Kidney epithelial cell (primary cell): ENCODE data around the gene TBC1D5. TPM values are rescaled to one million over a fixed set of nuclear protein-coding genes. Genes with fewer than 3 reads are reported as not detected.
"Not testable (repeated sequence)": the region's sequence is repeated elsewhere in the genome, so short reads cannot be mapped to it uniquely, and the experiment has no call there.

Source experiments
- DNase-seq: peaks from one replicate; pipeline ENCODE4 v3.0.0-alpha.2; 2010; ENCODE audit warnings: low read depth
- H3K27me3 ChIP-seq: 2 replicates; pipeline ENCODE4 v1.6.0; 2011; ENCODE audit warnings: low read length; ENCODE audit not compliant: control insufficient read depth, insufficient read depth
- H3K36me3 ChIP-seq: 2 replicates; pipeline ENCODE4 v1.5.1; 2011; ENCODE audit warnings: low read length; ENCODE audit not compliant: control insufficient read depth, insufficient read depth
- H3K4me3 ChIP-seq: 2 replicates; pipeline ENCODE4 v1.5.1; 2011; ENCODE audit warnings: low read depth, mild to moderate bottlenecking, control low read depth, low read length
- total RNA-seq: library from RNA; depleted of rRNA; stranded (reverse); fragments of >200 nt; gene quantifications from 2 replicates; pipeline ENCODE4 v1.2.3, GENCODE V29; 2015
- TF ChIP-seq, protein P1 (sequence below): IDR thresholded peaks from 2 replicates; pipeline ENCODE4 v1.5.1; 2011; ENCODE audit warnings: mild to moderate bottlenecking, moderate library complexity, low read length, control low read depth, inconsistent platforms; ENCODE audit not compliant: insufficient read depth, poor library complexity, severe bottlenecking

Gene TBC1D5
- total RNA-seq, 1 donor from 2014 or later, result 100 TPM

DNA sequence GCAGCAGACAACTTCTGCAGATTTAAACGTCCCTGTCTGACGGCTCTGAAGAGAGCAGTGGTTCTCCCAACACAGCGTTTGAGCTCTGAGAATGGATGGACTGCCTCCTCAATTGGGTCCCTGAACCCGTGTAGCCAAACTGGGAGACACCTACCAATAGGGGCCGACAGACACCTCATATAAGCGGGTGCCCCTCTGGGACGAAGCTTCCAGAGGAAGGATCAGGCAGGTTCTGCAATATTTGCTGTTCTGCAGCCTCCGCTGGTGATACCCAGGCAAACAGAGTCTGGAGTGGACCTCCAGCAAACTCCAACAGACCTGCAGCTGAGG lies 48.8 kb downstream of the TBC1D5 start:
- not testable (repeated sequence) for H3K4me3 ChIP-seq, H3K27me3 ChIP-seq, H3K36me3 ChIP-seq, DNase-seq

DNA sequence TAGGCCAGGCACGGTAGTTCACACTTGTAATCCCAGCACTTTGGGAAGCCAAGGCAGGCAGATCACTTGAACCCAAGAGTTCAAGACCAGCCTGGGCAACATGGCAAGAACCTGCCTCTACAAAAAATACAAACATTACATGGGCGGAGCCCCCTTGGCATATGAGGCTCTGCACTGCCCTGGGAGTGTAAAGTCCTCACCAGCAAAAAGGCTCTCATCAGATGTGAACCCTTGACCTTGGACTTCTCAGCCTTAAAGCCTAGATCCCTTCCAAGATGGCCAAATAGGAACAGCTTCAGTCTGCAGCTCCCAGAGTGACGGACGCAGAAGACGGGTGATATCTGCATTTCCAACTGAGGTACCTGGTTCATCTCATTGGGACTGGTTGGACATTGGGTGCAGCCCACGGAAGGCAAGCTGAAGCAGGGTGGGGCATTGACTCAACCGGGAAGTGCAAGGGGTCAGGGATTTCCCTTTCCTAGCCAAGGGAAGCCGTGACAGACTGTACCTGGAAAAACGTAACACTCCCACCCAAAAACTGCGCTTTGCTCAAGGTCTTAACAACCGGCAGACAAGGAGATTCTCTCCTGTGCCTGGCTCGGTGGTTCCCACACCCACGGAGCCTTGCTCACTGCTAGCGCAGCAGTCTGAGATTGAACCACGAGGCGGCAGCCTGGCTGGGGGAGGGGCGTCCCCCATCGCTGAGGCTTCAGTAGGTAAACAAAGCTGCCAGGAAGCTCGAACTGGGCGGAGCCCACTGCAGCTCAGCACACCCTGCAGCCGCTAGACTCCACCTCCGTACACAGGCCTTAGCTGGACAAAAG lies 49.4 kb downstream of the TBC1D5 start:
- H3K27me3 ChIP-seq, DNase-seq, H3K36me3 ChIP-seq, H3K4me3 ChIP-seq: not testable (repeated sequence)

DNA sequence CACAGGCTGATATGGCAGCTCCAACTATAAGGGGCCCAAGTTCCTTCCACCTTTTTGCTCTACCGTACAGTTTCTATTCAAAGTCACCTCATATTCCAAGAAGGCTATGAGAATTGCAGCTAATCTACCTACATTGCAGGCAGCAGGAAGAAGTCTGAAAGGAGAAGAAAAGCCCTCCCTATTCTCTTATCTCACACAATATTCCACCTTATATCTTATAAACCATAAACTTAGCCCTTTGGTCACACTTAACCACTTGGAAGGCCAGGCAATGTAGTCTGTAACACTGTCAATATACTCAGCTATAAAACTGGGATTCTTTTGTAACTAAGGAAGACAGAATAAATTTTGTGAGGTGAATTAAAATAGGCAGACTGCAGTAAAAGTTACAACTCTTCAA lies 54.9 kb downstream of the TBC1D5 start:
- TF ChIP-seq, protein P1, sequence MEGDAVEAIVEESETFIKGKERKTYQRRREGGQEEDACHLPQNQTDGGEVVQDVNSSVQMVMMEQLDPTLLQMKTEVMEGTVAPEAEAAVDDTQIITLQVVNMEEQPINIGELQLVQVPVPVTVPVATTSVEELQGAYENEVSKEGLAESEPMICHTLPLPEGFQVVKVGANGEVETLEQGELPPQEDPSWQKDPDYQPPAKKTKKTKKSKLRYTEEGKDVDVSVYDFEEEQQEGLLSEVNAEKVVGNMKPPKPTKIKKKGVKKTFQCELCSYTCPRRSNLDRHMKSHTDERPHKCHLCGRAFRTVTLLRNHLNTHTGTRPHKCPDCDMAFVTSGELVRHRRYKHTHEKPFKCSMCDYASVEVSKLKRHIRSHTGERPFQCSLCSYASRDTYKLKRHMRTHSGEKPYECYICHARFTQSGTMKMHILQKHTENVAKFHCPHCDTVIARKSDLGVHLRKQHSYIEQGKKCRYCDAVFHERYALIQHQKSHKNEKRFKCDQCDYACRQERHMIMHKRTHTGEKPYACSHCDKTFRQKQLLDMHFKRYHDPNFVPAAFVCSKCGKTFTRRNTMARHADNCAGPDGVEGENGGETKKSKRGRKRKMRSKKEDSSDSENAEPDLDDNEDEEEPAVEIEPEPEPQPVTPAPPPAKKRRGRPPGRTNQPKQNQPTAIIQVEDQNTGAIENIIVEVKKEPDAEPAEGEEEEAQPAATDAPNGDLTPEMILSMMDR, result no peak
- Histone ChIP-seq H3K27me3 (no peaks in the 10 kb centered on the region), H3K36me3 (no peaks in the 10 kb centered on the region)

DNA sequence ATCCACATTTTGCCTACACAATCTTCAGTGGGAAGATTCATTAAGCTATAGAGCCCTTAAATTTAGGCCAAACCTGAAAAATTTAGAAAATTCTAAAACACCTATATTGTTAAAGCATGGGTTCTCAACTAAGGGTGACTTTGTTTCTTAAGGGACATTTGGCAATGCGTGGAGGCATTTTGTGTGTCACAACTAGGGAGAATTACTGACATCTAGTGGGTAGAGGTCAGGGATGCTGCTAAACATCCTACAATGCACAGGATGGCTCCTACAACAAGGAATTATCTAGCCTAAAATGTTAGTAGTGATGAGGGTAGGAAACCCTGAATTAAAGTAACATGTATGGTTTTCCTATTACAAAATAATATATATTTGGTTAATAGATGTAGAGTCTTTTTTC lies 55.8 kb downstream of the TBC1D5 start:
- H3K27me3 ChIP-seq, result no peaks in the 10 kb centered on the region
- TF ChIP-seq, protein P1, result peak; percentile 12
- H3K36me3 ChIP-seq, result no peaks in the 10 kb centered on the region
- DNase-seq, result no peak
- H3K4me3 ChIP-seq, result no peak overlapping the region

More for the DNA sequence above, 54.9 kb downstream of the TBC1D5 start:
- no peak for DNase-seq
- no peak overlapping the region for H3K4me3 ChIP-seq

DNA sequence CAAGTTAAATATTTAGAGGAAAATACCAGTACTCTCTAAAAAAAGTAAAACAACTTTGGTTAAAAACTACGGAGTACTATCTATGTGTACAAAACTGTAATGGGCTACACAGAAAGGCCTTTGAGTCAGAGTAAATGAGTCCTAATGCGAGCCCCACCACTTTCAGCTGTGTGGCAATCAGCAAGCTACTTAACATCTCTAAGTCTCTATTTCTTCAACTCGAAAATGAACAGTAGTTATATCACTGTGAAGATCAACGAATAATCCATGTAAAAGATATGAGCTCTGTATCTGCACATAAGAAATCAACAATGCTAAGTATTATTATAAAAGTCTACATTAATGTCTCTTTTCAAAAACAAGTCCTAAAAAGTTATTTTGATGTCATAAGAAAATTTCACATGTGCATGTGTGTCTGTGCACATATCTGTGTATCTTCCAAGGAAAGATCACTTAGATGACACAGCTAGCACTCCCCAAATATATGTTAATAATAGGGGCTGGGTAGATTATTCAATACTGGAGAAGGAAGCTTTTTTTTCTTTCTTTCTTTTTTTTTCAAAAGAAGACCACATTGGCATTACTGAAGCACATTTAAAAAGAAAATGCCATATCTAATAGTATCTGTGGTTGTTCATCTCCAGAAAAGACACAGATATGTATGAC lies 58.8 kb downstream of the TBC1D5 start:
- TF ChIP-seq, protein P1, result no peak
- H3K4me3 ChIP-seq, result no peak overlapping the region
- no peaks in the 10 kb centered on the region for H3K27me3 ChIP-seq
- no peaks in the 10 kb centered on the region for H3K36me3 ChIP-seq
- DNase-seq, result no peak

DNA sequence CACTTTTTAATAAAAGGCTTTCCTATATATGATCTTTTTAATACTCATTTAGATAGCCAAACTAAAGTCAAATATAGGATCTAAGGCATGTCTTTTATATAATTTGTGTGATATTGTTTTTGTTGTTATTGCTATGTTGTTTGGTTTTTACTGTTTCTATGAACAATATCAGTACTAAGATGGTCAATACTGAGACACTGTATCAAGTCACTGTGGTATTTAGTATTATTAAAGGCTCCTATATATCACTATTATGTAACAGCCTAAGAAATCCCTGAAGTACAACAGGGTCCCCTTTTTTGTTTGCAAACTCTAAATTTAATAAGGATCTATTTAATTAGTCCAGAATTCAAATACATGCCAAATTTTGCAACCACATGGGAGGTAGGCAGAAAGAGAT lies 61.9 kb downstream of the TBC1D5 start:
- DNase-seq, result no peak
- TF ChIP-seq, protein P1, result no peak
- Histone ChIP-seq H3K27me3 (no peaks in the 10 kb centered on the region), H3K36me3 (no peaks in the 10 kb centered on the region), H3K4me3 (no peak overlapping the region)
